Stimulated activated CD4-positive, alpha-beta T cell treated with anti-CD3 and anti-CD28 coated beads, Interleukin-1b, Interleukin-23, amount 100 ng/mL, for 1 hour (primary cell): ENCODE measurements around the gene PTPRQ.
"Not testable (repeated sequence)": the region's sequence is repeated elsewhere in the genome, so short reads cannot be mapped to it uniquely, and the experiment has no call there.

Source experiments
- DNase-seq, 2 donors: peaks; one replicate each; pipeline ENCODE4 v3.0.0-alpha.2; 2020; ENCODE audit warnings: low read depth in 2 of 2

The PTPRQ gene

DNA sequence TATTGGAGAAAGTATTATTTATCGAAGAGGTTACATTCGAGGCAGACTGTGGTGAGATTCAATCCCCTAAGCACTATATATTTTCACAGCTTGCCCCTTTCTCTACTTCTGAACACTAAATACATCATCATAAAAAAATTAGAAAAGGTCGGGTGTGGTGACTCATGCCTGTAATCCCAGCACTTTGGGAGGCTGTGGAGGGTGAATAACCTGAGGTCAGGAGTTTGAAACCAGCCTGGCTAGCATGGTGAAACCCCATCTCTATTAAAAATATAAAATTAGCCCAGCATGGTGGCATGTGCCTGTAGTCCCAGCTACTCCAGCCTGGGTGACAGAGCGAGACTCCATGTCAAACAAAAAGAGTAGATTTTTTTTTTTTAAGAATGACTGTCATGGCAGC is 192.8 kb downstream of the PTPRQ start:
- DNase-seq = no peak

DNA sequence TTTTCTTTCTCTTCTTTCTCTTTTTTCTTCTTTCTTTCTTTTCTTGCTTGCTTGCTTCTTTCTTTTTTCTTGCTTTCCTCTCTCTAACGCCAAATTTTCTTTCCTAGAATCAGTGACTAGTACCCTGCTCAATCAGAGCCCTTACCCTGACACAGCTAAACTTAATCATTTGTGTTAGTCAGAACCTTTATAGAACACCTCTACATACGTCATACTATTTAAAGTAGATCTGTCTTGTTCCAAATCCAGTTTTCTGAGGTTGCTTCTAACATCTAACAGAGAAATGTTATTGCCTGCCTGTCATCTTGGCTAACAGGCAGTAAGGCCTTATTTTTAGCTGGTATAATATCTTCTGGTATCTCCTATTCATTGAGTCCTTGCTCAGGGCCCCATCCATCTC is 197.9 kb downstream of the PTPRQ start:
- no peak for DNase-seq

DNA sequence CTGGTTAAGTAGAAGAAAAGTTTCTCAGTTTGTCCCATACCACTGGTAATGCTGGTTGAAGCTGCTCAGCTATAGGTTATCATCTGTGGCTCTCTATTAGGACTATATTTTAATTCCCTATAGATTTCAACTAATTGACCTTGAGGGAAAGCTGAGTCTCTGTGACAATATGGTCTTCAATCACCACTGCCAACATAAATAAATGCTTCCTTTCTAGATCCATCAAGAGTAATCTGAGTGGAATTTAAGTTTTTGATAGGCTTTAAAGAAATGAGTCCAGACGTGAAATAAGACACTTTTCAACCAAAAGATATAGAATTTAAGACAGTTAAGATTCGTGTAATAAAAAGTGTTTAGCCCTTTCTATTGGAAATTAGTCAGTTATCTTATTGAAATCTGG is 199.9 kb downstream of the PTPRQ start:
- DNase-seq = no peak

DNA sequence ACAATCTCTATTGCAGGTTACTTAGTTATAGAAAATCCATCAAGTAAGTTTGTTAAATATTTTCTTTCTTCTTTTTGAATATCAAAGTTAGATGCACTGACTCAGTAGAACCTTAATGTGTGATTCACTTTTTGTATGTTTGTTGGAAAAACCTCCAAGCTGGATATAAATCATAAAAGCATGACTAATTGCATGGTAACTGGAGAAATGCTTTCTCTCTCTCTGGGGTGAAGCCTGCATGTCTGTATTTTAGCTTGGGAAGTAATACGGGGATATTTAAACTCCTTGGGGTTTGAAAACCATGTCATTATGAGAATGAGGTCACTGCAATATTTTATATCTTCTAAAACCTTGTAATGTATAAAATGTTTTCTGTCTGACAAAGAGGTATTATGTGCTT is 204.8 kb downstream of the PTPRQ start:
- no peak for DNase-seq

DNA sequence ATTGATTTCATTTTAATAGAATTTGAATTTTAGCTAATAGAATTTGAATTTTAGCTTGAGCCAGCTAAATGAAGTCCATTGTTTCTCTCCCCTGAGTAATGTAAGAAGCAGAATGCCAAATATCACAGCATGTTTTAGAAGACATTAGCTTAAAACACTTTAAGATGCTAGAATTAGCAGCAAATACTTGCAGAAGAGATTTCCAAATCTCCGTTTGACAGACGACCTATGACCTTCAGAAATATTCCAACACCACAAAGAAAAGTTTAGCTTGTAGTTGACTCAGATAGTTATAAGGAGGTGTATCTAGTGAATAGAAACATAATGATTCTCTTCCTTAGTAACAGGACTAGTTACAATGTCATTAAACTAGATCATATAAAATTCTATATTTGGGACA is 211.7 kb downstream of the PTPRQ start:
- DNase-seq = no peak

DNA sequence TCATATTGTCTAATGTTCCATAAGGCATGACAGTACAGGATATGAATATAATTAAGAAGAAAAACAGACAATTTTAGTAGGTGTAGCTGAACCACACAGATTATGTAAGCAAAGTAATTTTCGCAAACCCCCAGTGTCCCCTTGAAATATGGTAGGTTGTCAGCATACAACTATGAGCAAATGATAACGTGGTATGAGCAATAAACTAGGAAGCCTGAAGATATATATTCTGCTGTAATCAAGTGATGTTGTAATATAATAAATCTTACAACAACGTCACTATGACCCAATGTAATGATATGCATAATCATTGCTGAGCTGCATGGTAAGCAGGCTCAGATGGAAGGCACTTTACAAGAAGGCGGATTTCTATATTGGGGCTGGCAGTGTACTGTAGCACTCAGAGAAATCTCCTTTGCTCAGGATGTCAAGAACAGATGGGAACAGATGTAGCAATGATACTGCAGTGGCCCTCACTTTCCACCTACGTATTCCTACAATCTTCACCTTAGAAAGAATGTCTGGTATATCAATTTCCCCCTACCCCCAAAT is 215.6 kb downstream of the PTPRQ start:
- no peak for DNase-seq

DNA sequence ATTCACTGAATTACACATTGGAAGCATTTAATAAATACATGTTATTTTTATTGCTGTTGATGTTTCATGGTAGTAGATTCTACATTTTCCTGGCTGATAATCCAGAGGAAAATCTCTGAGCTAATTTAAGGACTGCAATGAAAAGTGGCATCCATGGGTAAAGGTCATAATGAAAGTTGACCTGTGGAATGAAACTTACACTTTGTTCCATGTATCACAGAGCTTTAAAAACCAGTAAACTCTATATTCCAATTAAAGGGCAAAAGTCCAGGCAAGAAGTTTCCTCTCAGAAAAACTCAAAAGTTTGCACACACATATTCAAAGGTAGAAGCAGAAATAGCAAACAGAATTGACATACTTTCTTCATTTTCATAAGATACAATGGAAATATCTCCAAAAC is 218.6 kb downstream of the PTPRQ start:
- no peak for DNase-seq

DNA sequence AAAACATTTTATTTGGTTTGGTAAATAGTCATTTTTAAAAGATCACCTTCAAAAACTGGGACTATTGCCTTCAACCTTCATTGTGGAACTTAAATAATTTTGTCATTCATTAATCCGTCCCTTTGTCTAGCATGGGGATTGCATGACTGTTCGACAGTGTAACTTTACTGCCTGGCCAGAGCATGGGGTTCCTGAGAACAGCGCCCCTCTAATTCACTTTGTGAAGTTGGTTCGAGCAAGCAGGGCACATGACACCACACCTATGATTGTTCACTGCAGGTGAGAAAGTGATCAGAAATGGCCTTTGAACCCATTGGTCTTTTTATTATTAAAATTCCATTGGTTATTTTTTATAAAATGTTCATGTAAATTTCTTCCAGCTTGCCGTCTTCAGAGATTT is 226.2 kb downstream of the PTPRQ start:
- DNase-seq = no peak

DNA sequence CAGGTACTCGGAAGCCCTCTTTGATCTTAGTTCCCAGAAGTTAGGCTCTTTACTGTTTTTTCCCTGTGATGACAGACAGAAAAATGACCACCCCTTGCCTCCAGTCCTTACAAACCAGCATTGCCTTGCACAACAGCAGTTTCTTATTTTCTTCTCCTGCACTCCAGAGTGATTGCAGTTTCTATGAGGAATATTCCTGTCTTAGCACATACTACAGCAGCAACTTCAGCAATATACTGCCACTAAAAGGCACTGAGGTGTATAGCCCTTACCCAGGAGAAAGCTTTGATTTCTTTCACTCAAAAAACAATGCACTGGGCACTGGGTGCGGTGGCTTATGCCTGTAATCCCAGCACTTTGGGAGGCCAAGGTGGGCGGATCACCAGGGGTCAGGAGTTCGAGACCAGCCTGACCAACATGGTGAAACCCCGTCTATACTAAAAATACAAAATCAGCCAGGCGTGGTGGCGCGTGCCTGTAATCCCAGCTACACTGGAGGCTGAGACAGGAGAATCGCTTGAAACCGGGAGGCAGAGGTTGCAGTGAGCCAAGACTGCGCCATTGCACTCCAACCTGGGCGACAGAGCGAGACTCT is 232.1 kb downstream of the PTPRQ start:
- DNase-seq = not testable (repeated sequence)

DNA sequence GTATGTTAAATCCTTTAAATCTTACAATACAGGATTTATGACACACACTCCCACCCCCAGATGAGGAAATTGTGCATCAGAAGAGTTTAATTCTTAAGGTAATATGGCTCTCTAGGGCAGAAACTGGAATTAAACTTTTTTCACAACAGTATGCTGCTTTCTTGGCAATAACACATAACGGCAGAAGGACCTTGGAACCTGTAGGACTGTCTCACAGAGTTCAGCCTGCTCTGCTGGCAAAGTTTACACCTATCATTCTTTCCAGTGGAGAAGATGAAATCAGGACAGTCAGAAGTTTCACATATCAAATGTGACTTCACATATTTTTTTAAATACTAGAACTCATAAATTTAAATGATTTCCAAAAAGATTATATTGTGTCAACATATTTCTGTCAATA is 232.8 kb downstream of the PTPRQ start:
- no peak for DNase-seq

DNA sequence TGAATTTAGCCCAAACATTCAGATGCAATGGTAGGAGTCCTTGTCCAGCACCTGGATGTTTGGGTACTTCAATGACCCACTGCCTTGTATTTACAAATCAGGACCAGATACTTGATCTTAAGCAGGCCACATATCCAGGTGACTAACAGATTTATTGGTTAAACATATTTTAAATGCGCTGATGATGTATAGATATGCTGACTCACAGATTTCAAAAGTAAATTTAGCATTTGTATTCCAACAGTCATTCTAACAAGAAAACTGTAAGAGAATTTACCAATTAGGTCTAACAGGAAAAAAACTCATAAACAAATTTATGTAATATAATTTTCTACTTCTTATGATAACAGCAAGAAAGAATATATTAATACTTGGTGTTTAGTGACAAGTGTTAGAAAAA is 234.0 kb downstream of the PTPRQ start:
- DNase-seq = no peak

DNA sequence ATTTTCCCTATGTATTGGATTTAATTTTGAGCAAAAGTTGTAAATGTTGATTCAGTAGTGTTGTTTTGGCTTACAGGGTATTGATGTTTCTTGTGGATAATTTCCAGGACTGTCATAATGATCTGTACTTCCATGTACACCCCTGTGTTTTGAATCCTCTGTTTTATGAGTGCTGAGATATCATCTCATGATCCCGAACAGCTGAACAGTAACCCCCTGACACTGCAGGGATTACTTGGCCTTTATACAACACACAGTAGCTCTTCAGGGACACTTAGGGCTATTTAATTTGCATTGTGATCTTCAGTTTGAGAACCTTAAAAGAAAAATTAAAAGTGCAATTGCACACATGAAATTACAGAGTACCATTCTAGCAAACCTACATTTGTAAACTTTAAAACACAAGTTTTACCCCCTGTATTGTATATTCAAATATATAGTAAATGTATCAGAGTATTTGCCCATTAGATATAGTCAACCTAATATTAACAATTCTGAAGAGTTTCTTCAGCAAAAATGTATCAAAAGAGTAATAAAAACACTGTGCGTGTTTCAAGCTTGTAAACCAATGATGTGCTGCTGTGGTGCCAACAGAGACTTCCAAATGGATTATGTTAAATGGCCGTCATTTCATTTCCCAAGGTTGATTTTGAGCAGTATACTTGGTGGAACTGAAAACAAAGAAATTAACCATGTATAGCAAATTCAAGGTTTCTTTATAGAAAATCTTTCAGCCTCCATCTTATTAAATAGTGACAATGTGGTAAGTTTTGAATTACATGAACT is 235.5 kb downstream of the PTPRQ start:
- DNase-seq = no peak

DNA sequence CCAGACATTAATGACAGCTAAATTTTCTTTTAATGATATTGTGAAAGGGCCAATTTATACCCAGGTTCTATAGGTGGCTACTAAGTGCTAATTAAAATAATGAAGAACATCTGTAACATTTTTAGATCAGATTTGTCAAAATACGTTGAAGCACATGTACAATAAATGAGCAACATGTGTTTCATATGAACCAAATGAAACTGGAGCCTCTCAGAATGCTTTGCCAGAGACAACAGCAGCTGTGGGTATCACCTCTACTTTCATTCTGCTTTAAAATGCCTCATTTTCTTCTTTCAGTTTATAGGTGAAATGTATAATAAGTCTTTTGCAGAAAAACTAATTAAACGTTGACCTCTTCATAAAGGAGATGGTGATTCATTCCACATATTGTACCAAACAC is 237.3 kb downstream of the PTPRQ start:
- DNase-seq = no peak

DNA sequence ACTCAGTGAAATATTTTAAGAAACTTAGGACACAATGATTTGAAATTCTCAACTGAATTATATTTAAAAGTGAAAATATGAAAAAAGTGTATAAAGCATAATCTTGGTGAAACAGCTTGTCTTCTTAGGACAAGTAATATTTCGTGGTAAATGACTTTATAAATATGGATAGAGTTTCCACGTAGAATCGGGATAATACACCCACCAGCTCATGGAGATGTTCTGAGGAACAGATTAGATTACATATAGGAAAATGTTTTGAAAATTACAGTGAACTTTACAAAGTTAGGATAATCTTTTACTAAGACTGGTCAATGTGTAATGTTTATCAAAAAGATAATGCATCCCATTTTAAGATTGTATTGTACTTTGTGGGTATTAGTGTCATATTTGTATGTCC is 237.8 kb downstream of the PTPRQ start:
- DNase-seq = no peak

DNA sequence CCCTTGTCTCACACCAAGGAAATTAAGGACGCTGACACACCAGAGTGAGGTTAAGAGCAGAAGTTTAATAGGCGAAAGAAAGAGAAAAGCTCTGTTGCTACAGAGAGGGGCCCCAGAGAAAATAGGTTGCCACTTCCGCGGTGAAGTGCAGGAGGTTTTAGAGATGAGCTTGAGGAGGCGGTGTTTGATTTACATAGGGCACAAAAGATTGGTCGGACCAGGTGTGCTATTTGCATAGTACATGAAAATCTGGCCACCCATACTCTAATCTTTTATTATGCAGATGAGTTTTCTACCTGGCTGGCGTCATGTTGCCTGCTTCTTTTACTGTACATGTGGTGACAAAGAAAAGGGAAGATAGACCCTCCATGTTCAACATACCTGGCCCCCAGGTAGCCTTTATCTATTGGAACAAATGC is 240.1 kb downstream of the PTPRQ start:
- no peak for DNase-seq

DNA sequence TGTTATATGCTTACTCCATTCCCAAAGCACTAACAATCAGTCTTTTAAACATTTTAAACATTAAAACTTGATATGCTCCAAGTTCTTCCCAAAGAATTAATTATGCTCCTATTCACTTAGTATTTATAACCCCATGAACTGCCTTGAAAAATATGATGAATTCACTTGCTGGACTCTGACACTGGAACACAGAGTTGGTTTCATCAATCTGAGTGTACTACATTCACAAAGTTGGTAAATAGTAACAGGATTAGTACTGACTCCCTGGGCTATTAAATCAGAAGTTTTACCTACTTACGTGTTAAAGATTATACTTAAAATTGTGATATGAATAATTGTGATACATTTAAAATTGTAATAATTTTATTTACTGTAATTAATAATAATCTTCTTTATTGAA is 246.1 kb downstream of the PTPRQ start:
- DNase-seq = no peak

DNA sequence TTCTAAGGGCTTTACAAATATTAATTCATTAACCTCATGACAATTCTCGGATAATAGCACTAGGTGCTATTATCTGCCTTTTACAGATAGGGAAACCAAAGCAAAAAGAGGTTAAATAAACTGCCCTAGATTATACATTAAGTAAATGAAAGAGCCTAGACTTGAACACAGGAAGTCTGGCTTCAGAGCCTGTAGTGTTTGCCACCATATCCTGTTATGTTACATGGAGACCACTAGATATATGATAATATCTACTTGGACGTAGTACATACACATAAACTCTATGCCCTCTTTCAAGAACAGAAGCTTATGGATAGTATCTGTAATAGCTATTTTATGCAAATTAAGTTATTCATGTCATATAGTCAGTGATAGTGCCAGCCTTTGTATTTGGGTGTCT is 246.5 kb downstream of the PTPRQ start:
- no peak for DNase-seq

DNA sequence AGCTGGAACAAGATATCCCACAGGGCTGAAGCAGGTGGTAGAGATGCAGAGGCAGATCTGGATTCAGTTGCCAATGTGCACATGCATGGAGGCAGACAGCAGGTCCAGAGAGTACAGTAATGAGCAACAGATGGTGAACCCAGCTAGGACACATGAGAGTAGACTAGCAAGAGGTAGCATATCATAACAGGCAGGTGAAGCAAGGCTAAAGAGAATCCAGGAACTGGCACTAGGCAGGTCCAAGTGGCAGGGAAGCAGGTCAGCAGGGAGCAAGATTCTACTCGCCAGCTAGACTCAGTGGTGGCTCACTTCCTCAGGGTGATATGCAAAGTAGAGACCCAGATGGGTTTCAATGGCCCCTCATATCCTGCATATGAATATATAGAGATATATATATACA is 248.1 kb downstream of the PTPRQ start:
- no peak for DNase-seq

DNA sequence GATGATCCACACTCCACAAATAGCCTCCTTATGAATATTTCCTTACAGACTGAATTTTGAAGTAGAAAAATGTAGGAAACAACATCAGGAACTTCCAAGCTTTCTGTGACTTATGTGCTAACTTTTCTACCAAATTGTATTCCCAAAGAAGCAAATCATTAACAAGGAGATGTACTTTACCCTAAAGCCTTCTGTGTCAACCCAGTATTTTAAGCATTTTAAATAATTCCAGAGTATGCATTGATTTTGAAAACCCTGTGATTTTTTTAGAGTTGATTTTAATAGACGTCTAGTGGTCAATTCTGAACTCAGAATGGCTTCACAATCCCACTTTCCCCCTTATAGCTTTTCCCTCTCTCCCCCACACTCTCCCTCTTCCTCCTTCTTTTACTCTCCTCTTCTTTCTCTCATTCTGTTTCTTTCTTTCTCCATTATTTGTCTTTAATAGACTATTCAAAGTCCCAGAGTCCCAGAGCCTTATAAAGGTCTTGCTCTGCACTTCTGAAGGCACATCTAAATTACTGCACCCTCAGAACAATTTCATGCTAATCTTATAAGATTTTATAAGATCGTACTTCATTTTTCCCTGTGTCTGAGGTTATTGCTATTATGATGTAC is 253.3 kb downstream of the PTPRQ start:
- no peak for DNase-seq

DNA sequence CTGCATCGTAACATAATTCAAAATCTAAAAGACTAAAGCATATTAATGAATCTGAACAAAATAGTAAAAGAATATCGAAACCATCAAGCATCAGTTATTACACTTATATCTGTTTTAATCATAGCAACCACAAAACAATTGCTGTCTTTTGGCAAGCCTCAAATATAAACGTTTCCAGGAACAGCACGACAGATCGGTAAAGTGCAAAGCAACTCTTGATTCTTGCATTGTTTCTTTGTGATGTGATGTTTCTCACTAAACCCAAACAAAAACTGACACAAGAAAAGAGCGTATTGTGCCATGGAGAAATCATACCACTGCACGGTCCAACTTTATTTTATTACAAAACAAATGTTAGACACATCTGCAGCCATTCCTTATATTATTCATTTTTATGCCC is 254.2 kb downstream of the PTPRQ start:
- DNase-seq = no peak

DNA sequence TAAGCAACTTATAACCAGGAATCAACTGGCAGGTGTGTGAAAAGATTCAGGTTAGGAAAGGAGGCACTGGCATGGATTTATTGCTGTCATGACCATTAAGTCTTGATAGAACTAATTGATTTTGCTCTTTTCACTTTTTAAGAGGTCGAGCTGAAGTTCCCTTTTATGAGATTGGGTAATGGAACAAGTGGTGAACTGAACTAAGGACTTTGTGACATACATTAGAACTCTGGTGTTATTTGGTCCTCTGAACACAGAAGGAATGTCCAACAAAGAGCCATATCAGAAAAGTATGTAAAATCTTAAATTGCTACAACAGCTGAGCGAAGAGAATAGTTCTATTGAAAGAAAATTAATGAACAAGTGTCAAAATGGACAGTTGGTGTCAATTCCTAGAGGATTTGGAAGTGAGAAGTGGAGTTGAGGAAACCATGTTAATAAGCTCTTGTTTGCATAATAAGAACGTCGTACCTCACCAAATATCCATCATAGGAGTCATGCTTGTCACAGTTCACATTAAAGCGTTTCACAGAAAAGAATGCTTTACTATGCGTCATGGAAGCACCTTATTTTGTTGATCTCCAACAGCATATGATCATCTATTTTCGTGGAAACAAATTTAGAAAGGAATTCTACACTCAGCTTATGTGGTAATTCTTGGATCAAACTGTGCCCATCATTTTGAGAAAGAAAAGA is 255.0 kb downstream of the PTPRQ start:
- no peak for DNase-seq

DNA sequence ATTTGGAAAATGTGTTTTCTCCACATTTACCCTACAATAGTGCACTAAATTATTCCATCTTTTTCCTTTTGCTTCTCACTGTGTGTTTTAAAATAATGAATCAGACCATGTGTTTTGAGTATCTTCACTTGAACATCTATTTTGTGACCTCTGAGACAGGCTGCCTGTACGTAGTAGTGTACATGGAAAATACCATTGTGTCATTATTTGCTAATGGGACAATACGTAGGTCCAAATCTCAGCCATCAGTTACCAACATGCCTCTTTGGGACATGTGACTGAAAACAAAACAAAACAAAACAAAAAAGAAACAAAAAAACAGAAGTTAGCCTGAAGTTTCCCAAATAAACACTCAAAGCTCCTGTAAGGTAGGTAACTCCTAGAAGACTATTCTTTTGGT is 256.3 kb downstream of the PTPRQ start:
- no peak for DNase-seq
